ENCODE measurements around the gene PPARG.

The PPARG gene

DNA sequence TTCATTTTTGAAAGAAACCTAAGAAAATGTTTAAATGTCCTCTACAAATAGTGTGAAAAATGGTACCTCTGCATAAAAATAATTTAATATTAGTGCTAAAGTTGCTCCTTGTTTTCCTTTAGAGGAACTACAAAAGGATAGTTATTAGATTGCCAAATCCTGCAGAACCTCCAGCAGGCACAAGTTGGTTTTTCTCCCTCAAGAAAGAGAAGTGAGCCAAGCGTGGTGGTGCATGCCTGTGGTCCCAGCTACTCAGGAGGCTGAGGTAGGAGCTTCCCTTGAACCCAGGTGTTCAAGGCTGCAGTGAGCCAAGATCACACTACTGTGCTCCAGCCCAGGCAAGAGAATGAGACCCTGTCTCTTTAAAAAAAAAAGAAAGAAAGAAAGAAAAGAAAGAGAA is 110.4 kb downstream of the PPARG start:
- TF ChIP-seq EZH2 (optimal IDR thresholded peaks at IDR 0.05; ENCODE audit: low read depth, low read length) = no peak
- TF ChIP-seq, protein P1, sequence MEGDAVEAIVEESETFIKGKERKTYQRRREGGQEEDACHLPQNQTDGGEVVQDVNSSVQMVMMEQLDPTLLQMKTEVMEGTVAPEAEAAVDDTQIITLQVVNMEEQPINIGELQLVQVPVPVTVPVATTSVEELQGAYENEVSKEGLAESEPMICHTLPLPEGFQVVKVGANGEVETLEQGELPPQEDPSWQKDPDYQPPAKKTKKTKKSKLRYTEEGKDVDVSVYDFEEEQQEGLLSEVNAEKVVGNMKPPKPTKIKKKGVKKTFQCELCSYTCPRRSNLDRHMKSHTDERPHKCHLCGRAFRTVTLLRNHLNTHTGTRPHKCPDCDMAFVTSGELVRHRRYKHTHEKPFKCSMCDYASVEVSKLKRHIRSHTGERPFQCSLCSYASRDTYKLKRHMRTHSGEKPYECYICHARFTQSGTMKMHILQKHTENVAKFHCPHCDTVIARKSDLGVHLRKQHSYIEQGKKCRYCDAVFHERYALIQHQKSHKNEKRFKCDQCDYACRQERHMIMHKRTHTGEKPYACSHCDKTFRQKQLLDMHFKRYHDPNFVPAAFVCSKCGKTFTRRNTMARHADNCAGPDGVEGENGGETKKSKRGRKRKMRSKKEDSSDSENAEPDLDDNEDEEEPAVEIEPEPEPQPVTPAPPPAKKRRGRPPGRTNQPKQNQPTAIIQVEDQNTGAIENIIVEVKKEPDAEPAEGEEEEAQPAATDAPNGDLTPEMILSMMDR (IDR thresholded peaks at IDR 0.05; ENCODE audit: low read length) = no peak
- TF ChIP-seq EZH2phosphoT487 (IDR thresholded peaks at IDR 0.05; ENCODE audit: low read length) = no peak
- H3K27ac ChIP-seq (ENCODE audit: low read length) = no peak overlapping the region
- no peaks in the 10 kb centered on the region for H3K9me2 ChIP-seq (replicated peaks; ENCODE audit: insufficient read depth, low read length)
- H3K27me3 ChIP-seq (replicated peaks; ENCODE audit: insufficient read depth, low read length) = no peaks in the 10 kb centered on the region
- no peak overlapping the region for H2AFZ ChIP-seq (ENCODE audit: low read length)
- H3K79me2 ChIP-seq (ENCODE audit: low read length) = no peaks in the 10 kb centered on the region
- no peak for DNase-seq
- H4K20me1 ChIP-seq (ENCODE audit: insufficient read depth, low read length) = no peaks in the 10 kb centered on the region
- no peaks in the 10 kb centered on the region for H3F3A ChIP-seq (ENCODE audit: insufficient read depth, low read length)
- H3K4me1 ChIP-seq (ENCODE audit: low read length) = no peaks in the 10 kb centered on the region
- no peaks in the 10 kb centered on the region for H3K36me3 ChIP-seq (replicated peaks; ENCODE audit: insufficient read depth, low read length)
- no peak overlapping the region for H3K9ac ChIP-seq (ENCODE audit: low read length)
- H3K4me2 ChIP-seq (ENCODE audit: low read depth, low read length) = no peak overlapping the region
- no peaks in the 10 kb centered on the region for H3K9me3 ChIP-seq (replicated peaks; ENCODE audit: insufficient read depth, low read length)
- H3K4me3 ChIP-seq (ENCODE audit: low read length) = no peak overlapping the region

- Histone ChIP-seq H3K9me2 (replicated peaks; ENCODE audit: insufficient read depth, low read length) (no peaks in the 10 kb centered on the region), H3K36me3 (replicated peaks; ENCODE audit: insufficient read depth, low read length) (no peaks in the 10 kb centered on the region), H3K9me3 (replicated peaks; ENCODE audit: insufficient read depth, low read length) (no peaks in the 10 kb centered on the region), H3K27ac (ENCODE audit: low read length) (no peak overlapping the region), H2AFZ (ENCODE audit: low read length) (no peak overlapping the region), H3K79me2 (ENCODE audit: low read length) (no peaks in the 10 kb centered on the region), H3K27me3 (replicated peaks; ENCODE audit: insufficient read depth, low read length) (no peaks in the 10 kb centered on the region), H3K9ac (ENCODE audit: low read length) (no peak overlapping the region), H3F3A (ENCODE audit: insufficient read depth, low read length) (no peaks in the 10 kb centered on the region), H4K20me1 (ENCODE audit: insufficient read depth, low read length) (no peaks in the 10 kb centered on the region), H3K4me1 (ENCODE audit: low read length) (no peaks in the 10 kb centered on the region), H3K4me3 (ENCODE audit: low read length) (no peak overlapping the region), H3K4me2 (ENCODE audit: low read depth, low read length) (no peak overlapping the region)
- no peak for DNase-seq
- TF ChIP-seq EZH2phosphoT487 (IDR thresholded peaks at IDR 0.05; ENCODE audit: low read length) (no peak), EZH2 (optimal IDR thresholded peaks at IDR 0.05; ENCODE audit: low read depth, low read length) (no peak)
- TF ChIP-seq, protein P1 (IDR thresholded peaks at IDR 0.05; ENCODE audit: low read length) = no peak
These were observed 111.8 kb downstream of the PPARG start for GRCh38 chr3:12400616-12401194.

DNA sequence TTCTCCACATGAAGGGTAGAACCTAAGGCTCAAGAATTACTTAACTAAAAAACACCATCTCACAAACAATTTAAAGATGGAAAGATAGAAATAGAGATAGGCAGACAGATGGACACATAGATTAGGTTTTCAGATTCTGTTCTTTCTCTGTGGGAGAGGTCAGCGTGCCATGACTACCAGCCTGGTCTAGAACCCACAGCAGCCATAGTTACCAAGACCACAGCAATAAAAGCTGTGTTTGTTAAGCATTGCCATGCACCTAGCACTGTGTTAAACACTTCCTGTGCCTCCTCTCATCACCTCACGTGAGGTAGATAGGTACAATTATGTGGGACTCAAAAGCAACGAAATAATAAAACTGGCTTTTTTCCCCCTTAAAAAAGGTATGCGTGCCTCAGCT is 112.3 kb downstream of the PPARG start:
- Histone ChIP-seq H3K4me3 (ENCODE audit: low read length) (no peak overlapping the region), H3K36me3 (replicated peaks; ENCODE audit: insufficient read depth, low read length) (no peaks in the 10 kb centered on the region), H3K4me2 (ENCODE audit: low read depth, low read length) (no peak overlapping the region), H3K4me1 (ENCODE audit: low read length) (no peaks in the 10 kb centered on the region), H3K27ac (ENCODE audit: low read length) (no peak overlapping the region), H4K20me1 (ENCODE audit: insufficient read depth, low read length) (no peaks in the 10 kb centered on the region), H2AFZ (ENCODE audit: low read length) (no peak overlapping the region), H3K27me3 (replicated peaks; ENCODE audit: insufficient read depth, low read length) (no peaks in the 10 kb centered on the region), H3K9ac (ENCODE audit: low read length) (no peak overlapping the region), H3K79me2 (ENCODE audit: low read length) (no peaks in the 10 kb centered on the region), H3K9me2 (replicated peaks; ENCODE audit: insufficient read depth, low read length) (no peaks in the 10 kb centered on the region), H3K9me3 (replicated peaks; ENCODE audit: insufficient read depth, low read length) (no peaks in the 10 kb centered on the region), H3F3A (ENCODE audit: insufficient read depth, low read length) (no peaks in the 10 kb centered on the region)
- no peak for TF ChIP-seq EZH2phosphoT487 (IDR thresholded peaks at IDR 0.05; ENCODE audit: low read length)
- TF ChIP-seq EZH2 (optimal IDR thresholded peaks at IDR 0.05; ENCODE audit: low read depth, low read length) = no peak
- TF ChIP-seq, protein P1 (IDR thresholded peaks at IDR 0.05; ENCODE audit: low read length) = no peak
- no peak for DNase-seq

Measured in MM.1S (cell line).